MM.1S (cell line): ENCODE data around the gene LIN9.

Experiments used
- DNase-seq: peaks from one replicate; pipeline ENCODE4 v3.0.0-alpha.2; 2015
- H2AFZ ChIP-seq: fragments of 300-600 bp; sonication (generic); 2 replicates; pipeline ENCODE4 v1.6.0; 2016; ENCODE audit warnings: antibody characterized with exemption, low read length
- H3F3A ChIP-seq: fragments of 300-600 bp; sonication (generic); 2 replicates; pipeline ENCODE4 v1.6.1; 2016; ENCODE audit warnings: mild to moderate bottlenecking, antibody characterized with exemption, low read length, moderate library complexity, mixed read lengths; ENCODE audit not compliant: insufficient read depth
- H3K27ac ChIP-seq: fragments of 300-600 bp; sonication (generic); 2 replicates; pipeline ENCODE4 v1.5.1; 2016; ENCODE audit warnings: mild to moderate bottlenecking, low read length
- H3K27me3 ChIP-seq: fragments of 300-600 bp; sonication (generic); replicated peaks from 2 replicates; pipeline ENCODE4 v1.6.0; 2016; ENCODE audit warnings: low read length; ENCODE audit not compliant: insufficient read depth
- H3K36me3 ChIP-seq: fragments of 300-600 bp; sonication (generic); replicated peaks from 2 replicates; pipeline ENCODE4 v1.6.1; 2016; ENCODE audit warnings: mild to moderate bottlenecking, low read length, mixed read lengths; ENCODE audit not compliant: insufficient read depth
- H3K4me1 ChIP-seq: fragments of 300-600 bp; sonication (generic); 2 replicates; pipeline ENCODE4 v1.6.1; 2016; ENCODE audit warnings: low read length, mixed read lengths
- H3K4me2 ChIP-seq: fragments of 300-600 bp; sonication (generic); 2 replicates; pipeline ENCODE4 v1.6.0; 2016; ENCODE audit warnings: low read depth, low read length
- H3K4me3 ChIP-seq: fragments of 300-600 bp; sonication (generic); 2 replicates; pipeline ENCODE4 v1.5.1; 2016; ENCODE audit warnings: low read length, mixed read lengths
- H3K79me2 ChIP-seq: fragments of 300-600 bp; sonication (generic); 2 replicates; pipeline ENCODE4 v1.6.1; 2016; ENCODE audit warnings: mixed run types, low read length, mixed read lengths
- H3K9ac ChIP-seq: fragments of 300-600 bp; sonication (generic); 2 replicates; pipeline ENCODE4 v1.6.1; 2016; ENCODE audit warnings: low read length, mixed read lengths
- H3K9me2 ChIP-seq: fragments of 300-600 bp; sonication (generic); replicated peaks from 2 replicates; pipeline ENCODE4 v1.6.1; 2016; ENCODE audit warnings: mild to moderate bottlenecking, low read length, mixed read lengths; ENCODE audit not compliant: insufficient read depth
- H3K9me3 ChIP-seq: fragments of 300-600 bp; sonication (generic); replicated peaks from 2 replicates; pipeline ENCODE4 v1.6.1; 2016; ENCODE audit warnings: mild to moderate bottlenecking, low read length, mixed read lengths; ENCODE audit not compliant: insufficient read depth
- H4K20me1 ChIP-seq: fragments of 300-600 bp; sonication (generic); 2 replicates; pipeline ENCODE4 v1.6.1; 2016; ENCODE audit warnings: mild to moderate bottlenecking, low read length, moderate library complexity, mixed read lengths; ENCODE audit not compliant: insufficient read depth
- EZH2 ChIP-seq: fragments of 300-600 bp; sonication (generic); optimal IDR thresholded peaks from 2 replicates; pipeline ENCODE3; 2017; ENCODE audit warnings: low read depth, mild to moderate bottlenecking, antibody characterized with exemption, low read length, mixed read lengths
- EZH2phosphoT487 ChIP-seq: fragments of 300-600 bp; sonication (generic); IDR thresholded peaks from 2 replicates; pipeline ENCODE4 v1.6.1; 2018; ENCODE audit warnings: antibody characterized with exemption, low read length
- TF ChIP-seq, protein P1 (sequence below): fragments of 300-600 bp; sonication (generic); IDR thresholded peaks from 2 replicates; pipeline ENCODE4 v1.5.1; 2016; ENCODE audit warnings: antibody characterized with exemption, low read length, mixed read lengths

LIN9 gene

DNA sequence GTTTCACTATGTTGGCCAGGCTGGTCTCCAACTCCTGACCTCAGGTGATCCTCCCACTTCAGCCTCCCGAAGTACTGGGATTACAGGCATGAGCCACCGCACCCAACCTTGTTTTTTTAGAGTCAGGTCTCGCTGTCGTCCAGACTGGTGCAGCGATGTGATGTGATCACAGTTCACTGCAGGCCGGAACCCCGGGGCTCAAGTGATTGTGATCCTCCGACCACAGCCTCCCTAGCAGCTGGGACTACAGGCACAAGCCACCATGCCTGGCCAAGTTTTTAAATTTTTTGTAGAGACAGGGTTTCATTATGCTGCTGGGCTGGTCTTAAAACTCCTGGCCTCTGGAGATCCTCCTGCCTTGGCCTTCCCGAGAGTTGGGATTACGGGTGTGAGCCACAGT lies 46.1 kb upstream of the LIN9 start:
- Histone ChIP-seq H3K27ac (no peak overlapping the region), H3K9me2 (no peaks in the 10 kb centered on the region), H2AFZ (no peak overlapping the region), H3K79me2 (no peaks in the 10 kb centered on the region), H3K27me3 (no peaks in the 10 kb centered on the region), H3F3A (peaks cover 22% of the 10 kb centered on the region), H4K20me1 (no peaks in the 10 kb centered on the region), H3K4me3 (no peak overlapping the region), H3K9ac (no peak overlapping the region), H3K4me2 (no peak overlapping the region), H3K36me3 (peaks cover 9% of the 10 kb centered on the region; the same call in 1 of the 2 replicates), H3K4me1 (peaks cover 37% of the 10 kb centered on the region), H3K9me3 (no peaks in the 10 kb centered on the region)
- DNase-seq: no peak
- TF ChIP-seq EZH2phosphoT487: no peak
- no peak for TF ChIP-seq EZH2
- TF ChIP-seq, protein P1, sequence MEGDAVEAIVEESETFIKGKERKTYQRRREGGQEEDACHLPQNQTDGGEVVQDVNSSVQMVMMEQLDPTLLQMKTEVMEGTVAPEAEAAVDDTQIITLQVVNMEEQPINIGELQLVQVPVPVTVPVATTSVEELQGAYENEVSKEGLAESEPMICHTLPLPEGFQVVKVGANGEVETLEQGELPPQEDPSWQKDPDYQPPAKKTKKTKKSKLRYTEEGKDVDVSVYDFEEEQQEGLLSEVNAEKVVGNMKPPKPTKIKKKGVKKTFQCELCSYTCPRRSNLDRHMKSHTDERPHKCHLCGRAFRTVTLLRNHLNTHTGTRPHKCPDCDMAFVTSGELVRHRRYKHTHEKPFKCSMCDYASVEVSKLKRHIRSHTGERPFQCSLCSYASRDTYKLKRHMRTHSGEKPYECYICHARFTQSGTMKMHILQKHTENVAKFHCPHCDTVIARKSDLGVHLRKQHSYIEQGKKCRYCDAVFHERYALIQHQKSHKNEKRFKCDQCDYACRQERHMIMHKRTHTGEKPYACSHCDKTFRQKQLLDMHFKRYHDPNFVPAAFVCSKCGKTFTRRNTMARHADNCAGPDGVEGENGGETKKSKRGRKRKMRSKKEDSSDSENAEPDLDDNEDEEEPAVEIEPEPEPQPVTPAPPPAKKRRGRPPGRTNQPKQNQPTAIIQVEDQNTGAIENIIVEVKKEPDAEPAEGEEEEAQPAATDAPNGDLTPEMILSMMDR: no peak

DNA sequence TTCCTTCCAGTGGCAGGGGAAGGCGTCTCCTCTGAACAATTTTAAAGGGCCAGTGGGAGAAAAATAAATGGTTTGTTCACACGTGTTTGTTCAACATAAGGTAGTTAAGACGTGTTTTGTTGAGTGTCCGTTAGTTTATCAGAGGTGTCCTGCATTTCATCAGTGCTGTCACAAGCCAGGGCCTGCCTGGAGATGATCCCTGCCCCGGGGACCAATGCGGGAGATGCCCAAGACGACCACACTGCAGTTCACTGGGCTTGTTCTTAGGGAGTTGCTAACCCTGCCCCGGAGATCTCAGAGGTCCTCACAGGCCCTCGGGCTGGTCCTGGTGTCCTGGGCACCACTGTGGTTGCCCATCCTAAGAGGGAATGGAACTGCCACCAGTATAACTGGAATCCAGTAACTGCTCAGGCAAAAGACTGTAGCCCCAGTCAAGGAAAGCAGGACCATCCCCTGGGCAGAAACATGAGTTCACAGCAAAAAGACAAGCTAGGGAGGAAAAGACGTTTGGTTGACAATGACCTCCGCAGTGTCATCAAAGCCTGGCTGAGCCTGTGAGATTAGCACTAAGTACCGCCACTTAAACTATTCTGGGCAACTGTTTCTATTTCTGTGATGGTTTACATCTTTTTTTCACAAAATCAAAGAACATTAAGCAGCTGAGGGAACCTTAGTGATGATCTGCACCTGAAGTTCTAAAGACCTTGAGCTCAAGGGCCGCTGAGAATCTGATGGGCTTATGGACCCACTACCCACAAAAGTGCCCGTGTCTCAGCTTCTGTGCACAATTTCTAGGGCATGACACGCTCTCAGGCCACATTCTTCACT lies 44.9 kb upstream of the LIN9 start:
- Histone ChIP-seq H3K9me3 (no peaks in the 10 kb centered on the region), H3F3A (peaks cover 22% of the 10 kb centered on the region), H3K9me2 (no peaks in the 10 kb centered on the region), H3K36me3 (0 out of 2 replicates have a peak, but pooled peaks cover 5% of the 10 kb centered on the region), H3K27ac (no peak overlapping the region), H3K4me2 (no peak overlapping the region), H2AFZ (no peak overlapping the region), H3K4me1 (peaks cover 37% of the 10 kb centered on the region), H3K4me3 (no peak overlapping the region), H3K9ac (no peak overlapping the region), H4K20me1 (no peaks in the 10 kb centered on the region), H3K27me3 (no peaks in the 10 kb centered on the region), H3K79me2 (no peaks in the 10 kb centered on the region)
- TF ChIP-seq EZH2phosphoT487 (no peak), EZH2 (no peak)
- TF ChIP-seq, protein P1: no peak
- DNase-seq: no peak

DNA sequence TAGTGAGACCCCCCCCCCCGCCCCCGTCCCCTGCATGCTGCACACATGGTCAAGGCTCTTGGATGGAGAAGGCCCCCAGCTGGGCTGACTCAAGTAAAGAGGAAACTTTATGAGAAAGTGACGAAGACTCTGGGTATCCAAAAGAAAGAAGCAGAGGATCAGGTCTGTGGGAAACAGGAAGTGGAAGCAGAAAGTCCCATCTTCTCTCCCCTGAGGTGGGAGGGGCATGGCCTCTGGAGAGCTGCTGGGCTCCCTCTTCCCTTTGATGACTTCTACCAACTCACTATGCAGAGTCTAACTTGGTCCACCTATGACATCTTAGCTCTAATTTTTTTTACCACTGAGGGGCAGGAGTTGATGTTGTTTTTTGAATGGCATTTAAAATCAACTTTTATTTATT lies 42.7 kb upstream of the LIN9 start:
- Histone ChIP-seq H3K79me2 (no peaks in the 10 kb centered on the region), H4K20me1 (no peaks in the 10 kb centered on the region), H3K9me2 (no peaks in the 10 kb centered on the region), H3K4me2 (no peak overlapping the region), H3K4me1 (peaks cover 18% of the 10 kb centered on the region), H3K9ac (no peak overlapping the region), H3K36me3 (no peaks in the 10 kb centered on the region), H2AFZ (no peak overlapping the region), H3K4me3 (no peak overlapping the region), H3K9me3 (no peaks in the 10 kb centered on the region), H3F3A (peaks cover 6% of the 10 kb centered on the region; the same call in 1 of the 2 replicates), H3K27me3 (no peaks in the 10 kb centered on the region), H3K27ac (no peak overlapping the region)
- no peak for TF ChIP-seq EZH2
- no peak for TF ChIP-seq EZH2phosphoT487
- TF ChIP-seq, protein P1: no peak
- no peak for DNase-seq
